Lower leg skin (tissue), 4 donors: ENCODE data around the gene SGCA. TPM values are rescaled to one million over a fixed set of nuclear protein-coding genes. Genes with fewer than 3 reads are reported as not detected.

Source experiments
- DNase-seq, 2 donors: peaks; one replicate each; pipeline ENCODE4 v3.0.0-alpha.2; 2019; ENCODE audit warnings: low spot score in 2 of 2
- H3K4me3 ChIP-seq: fragments of 200-600 bp; sonication (generic); 2 replicates; pipeline ENCODE4 v1.5.1; 2017; ENCODE audit warnings: mild to moderate bottlenecking, low read depth; ENCODE audit not compliant: poor library complexity, severe bottlenecking
- POLR2A ChIP-seq, 2 donors: fragments of 450-650 bp; IDR thresholded peaks; one replicate each; pipeline ENCODE4 v1.6.1; 2016 to 2017; ENCODE audit warnings: antibody characterized with exemption in 2 of 2, mild to moderate bottlenecking in 1 of 2, moderate library complexity in 1 of 2
- WGBS, 2 donors: methylation state at CpG; one replicate each; pipeline ENCODE4 v1.1.5; 2018; 5-methylcytosine and 5-hydroxymethylcytosine counted together
- intact Hi-C: fragments of 100-400 bp; cut with DNase I; formaldehyde crosslinking; loops from one replicate; pipeline ENCODE4 v1.15.0; 2023; ENCODE audit warnings: low total_unique reads
- total RNA-seq, 4 donors: library from RNA; depleted of rRNA; stranded (reverse); fragments of >200 nt; gene quantifications; one replicate each; pipeline ENCODE4 v1.1.0, GENCODE V29; 2016
- TF ChIP-seq, protein P1 (sequence below), 3 donors: fragments of 450-650 bp; IDR thresholded peaks; one replicate each; pipeline ENCODE4 v1.5.1; 2016; ENCODE audit warnings: antibody characterized with exemption in 3 of 3, mild to moderate bottlenecking in 3 of 3, moderate library complexity in 2 of 3

Gene SGCA
- total RNA-seq, 4 donors from 2014 or later, result 1.0 to 9.9 (median 5.6) TPM

DNA sequence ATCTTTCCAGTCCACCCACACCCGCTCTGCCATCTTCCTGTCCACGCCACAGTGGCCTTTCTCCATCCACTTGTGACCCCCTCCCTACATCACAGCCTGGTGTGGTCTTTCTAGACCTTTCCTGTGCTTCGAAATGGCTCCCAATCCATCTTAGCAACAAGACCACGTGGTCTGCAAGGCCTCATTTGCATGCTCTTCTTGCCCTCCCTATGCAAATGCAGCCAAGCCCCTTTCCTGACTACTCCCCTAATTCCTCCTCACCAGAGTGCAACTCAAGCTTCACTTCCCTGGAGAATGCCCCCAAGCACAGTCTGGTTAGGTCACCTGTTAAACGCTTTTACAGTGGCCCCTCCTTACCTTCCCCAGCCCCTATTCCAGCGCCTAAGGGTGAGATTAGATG lies 21.4 kb upstream of the SGCA start:
- TF ChIP-seq, protein P1, sequence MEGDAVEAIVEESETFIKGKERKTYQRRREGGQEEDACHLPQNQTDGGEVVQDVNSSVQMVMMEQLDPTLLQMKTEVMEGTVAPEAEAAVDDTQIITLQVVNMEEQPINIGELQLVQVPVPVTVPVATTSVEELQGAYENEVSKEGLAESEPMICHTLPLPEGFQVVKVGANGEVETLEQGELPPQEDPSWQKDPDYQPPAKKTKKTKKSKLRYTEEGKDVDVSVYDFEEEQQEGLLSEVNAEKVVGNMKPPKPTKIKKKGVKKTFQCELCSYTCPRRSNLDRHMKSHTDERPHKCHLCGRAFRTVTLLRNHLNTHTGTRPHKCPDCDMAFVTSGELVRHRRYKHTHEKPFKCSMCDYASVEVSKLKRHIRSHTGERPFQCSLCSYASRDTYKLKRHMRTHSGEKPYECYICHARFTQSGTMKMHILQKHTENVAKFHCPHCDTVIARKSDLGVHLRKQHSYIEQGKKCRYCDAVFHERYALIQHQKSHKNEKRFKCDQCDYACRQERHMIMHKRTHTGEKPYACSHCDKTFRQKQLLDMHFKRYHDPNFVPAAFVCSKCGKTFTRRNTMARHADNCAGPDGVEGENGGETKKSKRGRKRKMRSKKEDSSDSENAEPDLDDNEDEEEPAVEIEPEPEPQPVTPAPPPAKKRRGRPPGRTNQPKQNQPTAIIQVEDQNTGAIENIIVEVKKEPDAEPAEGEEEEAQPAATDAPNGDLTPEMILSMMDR (IDR thresholded peaks at IDR 0.05), result no peak
- TF ChIP-seq POLR2A (IDR thresholded peaks at IDR 0.05), result no peak
- WGBS, 2 donors, result 74 to 83% methylated on average over 6 of the region's 6 CpGs
- DNase-seq, result no peak
- intact Hi-C loops, result no loop called here
- H3K4me3 ChIP-seq, result no peak overlapping the region

DNA sequence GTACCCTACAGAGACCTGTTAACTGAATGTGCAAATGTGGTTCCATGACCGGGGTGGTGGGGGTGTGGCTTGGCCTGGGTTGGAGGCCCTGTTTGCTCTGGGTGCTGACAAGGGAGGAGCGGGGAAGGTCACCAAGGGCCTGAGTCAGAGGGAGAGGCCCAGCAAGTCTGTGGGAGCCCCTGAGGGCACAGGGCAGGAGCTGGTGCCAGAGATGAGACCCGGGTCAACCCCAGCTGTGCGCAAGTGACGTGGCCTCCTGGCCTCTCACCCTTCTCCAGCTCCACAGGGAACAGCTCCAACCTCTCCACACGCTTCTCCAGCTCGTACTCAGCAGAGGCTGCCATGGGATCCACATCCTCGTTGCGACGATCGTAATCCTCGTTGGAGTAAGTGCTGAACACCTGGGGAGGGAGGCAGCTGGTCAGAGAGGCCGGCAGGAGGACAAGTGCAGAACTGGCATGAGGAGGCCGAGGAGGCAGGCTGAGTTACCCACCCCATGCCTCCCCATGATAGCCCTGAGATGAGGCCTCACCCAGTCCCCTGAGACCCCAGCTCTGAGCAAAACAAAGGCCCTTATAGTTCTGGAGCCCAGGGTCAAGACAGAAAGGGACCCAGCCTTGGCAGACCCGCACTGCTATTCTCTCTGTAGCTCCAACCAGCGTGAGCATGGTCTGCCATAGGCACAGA lies 20.8 kb upstream of the SGCA start:
- intact Hi-C loops, result no loop called here
- H3K4me3 ChIP-seq, result no peak overlapping the region
- DNase-seq, result no peak
- 42 to 44% methylated on average over 16 of the region's 16 CpGs for WGBS, 2 donors
- TF ChIP-seq POLR2A (IDR thresholded peaks at IDR 0.05), result no peak
- TF ChIP-seq, protein P1 (IDR thresholded peaks at IDR 0.05), result no peak

DNA sequence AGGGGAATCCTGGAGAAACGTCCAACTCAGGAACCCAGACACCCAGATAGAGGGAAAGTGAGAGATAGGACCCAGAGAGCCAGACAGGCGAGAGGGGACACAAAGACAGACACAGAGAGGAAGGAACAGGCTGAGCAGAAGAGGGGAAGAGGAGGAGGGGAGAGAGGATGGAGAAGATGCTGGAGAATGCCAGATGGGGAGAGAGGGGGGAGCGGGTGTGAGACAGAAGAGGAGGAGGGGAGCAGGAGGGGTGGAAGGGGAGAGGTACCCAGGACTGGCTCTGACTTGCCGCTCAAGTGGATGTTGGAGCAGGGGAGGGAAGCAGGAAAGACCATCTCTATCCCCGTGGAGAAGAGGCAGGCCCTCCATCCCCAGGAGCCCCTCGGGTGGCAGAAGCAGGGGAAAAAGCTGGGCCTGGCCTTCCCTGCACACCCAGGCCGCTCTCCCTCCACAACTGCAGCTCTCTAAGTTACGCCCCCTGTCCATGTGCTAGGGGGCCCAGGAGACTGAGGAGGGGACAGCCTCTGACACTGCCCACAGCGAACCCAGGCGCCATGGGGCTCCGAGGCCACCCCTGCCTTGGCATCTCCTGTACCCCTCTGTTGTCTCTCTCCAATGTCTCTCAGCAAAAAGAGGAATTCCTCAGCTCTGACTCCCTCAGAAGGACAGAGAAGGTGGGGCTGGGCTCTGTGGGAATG lies 20.1 kb upstream of the SGCA start:
- 64 to 67% methylated on average over 11 of the region's 11 CpGs for WGBS, 2 donors
- H3K4me3 ChIP-seq, result no peak overlapping the region
- intact Hi-C loops, result no loop called here
- DNase-seq, result no peak
- TF ChIP-seq, protein P1 (IDR thresholded peaks at IDR 0.05), result no peak
- TF ChIP-seq POLR2A (IDR thresholded peaks at IDR 0.05), result no peak

DNA sequence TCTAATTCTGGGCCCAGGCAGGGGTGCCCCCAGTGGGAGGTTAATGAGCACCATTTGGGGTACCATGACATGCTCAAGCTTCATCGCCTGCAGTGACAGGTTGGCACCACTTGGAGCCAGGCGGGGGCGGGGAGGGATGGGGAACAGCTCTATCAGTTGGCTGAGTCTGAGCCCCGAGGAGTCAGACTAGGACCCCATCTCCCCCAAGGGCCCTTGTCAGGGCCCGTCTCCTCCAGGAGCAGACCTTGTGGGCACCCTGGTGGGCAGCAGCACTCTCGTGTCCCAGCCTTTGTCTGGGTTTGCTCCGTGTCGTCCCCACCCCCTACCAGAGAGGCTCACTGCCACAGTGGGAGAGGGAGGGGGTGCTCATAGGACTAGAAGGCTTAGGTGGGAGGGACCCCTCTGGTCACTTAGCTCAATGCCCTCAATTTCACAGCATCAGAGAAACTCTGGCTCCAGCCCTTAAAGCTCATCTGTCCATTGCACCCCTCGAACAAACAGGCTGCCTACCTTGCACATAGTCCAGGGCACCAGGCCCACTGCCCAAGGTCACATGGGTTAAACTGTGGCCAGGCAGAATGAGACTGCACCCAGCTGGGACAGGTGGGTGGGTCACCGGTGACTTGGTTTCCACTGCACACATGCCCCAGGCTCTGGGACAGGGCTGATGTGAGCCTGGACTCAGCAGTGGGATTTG lies 19.4 kb upstream of the SGCA start:
- TF ChIP-seq POLR2A (IDR thresholded peaks at IDR 0.05), result no peak
- TF ChIP-seq, protein P1 (IDR thresholded peaks at IDR 0.05), result no peak
- intact Hi-C loops, result no loop called here
- WGBS, 2 donors, result 47 to 59% methylated on average over 4 to 7 of the region's 10 CpGs
- DNase-seq, result no peak
- H3K4me3 ChIP-seq, result no peak overlapping the region

DNA sequence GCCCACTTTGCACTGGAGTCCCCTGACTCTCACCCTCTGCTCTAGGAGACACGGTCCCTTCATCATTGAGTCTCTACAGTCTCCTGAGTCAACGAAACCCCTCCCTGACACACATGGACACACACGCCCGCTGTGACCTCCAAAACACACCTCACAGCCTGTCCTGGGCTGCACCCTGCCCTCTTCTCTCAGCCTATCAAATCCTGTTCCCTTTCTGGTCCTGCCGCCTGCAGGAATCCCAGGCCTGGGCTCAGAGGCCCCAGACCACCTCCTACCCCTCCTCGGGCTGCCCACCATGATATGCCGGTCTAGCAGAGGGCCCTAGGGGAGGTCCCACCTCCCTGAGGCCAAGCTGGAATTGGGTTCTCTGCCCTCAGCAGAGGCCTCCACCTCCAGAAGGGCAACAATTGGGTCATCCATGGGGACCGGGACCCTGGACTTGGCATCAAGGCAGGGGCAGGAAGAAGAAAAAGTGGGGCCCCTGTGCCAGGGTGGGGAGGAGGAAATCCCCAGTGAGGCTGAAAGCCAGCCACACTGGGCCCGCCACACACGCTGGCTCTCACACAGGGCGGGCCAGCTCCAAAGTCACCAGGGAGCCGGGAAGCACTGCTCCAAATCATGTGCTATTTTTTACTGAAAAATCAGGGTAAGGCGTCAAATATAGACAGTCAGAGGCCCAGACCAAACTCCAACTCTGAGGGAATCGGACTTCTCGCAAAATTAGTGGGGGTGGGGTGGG lies 18.7 kb upstream of the SGCA start:
- WGBS, 2 donors, result 21 to 23% methylated on average over 15 of the region's 15 CpGs

More for the DNA sequence above, 18.7 kb upstream of the SGCA start:
- TF ChIP-seq POLR2A (IDR thresholded peaks at IDR 0.05), result no peak
- TF ChIP-seq, protein P1 (IDR thresholded peaks at IDR 0.05), result no peak
- intact Hi-C loops, result no loop called here
- DNase-seq, result no peak
- no peak overlapping the region for H3K4me3 ChIP-seq
